GM18502 (cell line): ENCODE measurements around the gene KIF26B.

Experiments
- ATAC-seq: cut with Tn5 transposase; IDR thresholded peaks from one replicate; pipeline ENCODE4 v1.9.1; 2021; ENCODE audit warnings: mild to moderate bottlenecking; ENCODE audit not compliant: unreplicated experiment, poor library complexity

Gene KIF26B

GRCh38 chr1:245600658-245601057 lies 445.9 kb downstream of the KIF26B start:
- no peak for ATAC-seq

GRCh38 chr1:245603311-245603865 lies 448.6 kb downstream of the KIF26B start:
- ATAC-seq = no peak

- no peak for ATAC-seq
These were observed 450.2 kb downstream of the KIF26B start for GRCh38 chr1:245604979-245605378.

- no peak for ATAC-seq
These were observed 450.8 kb downstream of the KIF26B start for GRCh38 chr1:245605480-245606156.

GRCh38 chr1:245606157-245606725 lies 451.5 kb downstream of the KIF26B start:
- no peak for ATAC-seq

DNA sequence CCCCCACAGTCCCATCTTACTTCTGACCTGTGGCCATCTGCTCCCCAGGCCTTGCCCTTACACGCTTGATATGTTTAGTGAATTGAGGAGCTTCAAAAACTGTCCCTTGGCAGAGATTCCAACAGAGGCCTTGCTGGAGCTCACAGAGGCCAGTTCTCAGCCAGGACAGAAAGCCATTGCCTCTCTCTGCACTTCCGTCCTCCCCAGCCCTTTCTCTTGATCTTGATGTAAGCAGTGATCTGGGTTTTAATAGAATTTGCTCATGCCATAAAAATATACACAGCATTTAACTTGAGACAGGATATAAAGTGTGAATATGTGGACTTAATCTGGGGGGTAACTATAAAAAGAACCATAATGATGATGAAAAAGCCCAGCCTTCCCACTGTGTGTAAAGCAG lies 453.5 kb downstream of the KIF26B start:
- no peak for ATAC-seq

DNA sequence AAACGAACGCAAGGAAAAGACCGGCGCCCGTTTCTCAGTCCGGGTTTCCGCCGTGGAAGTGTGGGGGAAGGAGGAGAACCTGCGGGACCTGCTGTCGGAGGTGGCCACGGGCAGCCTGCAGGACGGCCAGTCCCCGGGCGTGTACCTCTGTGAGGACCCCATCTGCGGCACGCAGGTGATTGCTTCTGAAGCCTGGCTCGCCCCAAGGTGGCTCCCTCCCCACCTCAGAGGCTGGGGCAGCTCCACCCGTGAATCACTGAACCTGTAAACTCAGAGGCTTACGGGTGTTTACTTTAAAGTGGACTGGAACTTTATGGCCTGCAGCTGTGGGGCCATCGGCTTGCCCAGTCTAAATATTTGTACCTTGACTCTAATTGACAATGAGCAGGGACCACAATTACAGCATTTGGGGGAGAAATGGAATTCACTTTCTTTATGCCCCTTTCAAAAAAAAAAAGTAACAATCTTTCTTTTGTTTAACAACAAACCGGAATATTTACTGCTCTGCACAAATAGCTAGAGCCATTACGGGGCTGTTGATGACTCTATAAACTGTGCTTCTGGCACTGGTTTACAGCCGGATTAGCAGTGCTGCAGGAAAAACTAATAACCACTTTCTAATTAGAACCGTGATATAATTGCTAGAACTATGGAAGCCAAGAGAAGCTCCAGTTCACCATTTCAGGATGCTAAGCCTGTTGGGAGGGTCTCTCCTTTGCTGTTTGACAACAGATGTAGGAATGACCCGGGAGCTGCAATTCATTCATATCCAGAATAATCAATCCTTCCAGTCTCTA lies 454.8 kb downstream of the KIF26B start:
- no peak for ATAC-seq

- ATAC-seq = no peak
These were observed 456.5 kb downstream of the KIF26B start for GRCh38 chr1:245611251-245611650.

GRCh38 chr1:245614476-245614875 lies 459.7 kb downstream of the KIF26B start:
- no peak for ATAC-seq

- ATAC-seq = no peak
These were observed 460.2 kb downstream of the KIF26B start for GRCh38 chr1:245615001-245615400.

DNA sequence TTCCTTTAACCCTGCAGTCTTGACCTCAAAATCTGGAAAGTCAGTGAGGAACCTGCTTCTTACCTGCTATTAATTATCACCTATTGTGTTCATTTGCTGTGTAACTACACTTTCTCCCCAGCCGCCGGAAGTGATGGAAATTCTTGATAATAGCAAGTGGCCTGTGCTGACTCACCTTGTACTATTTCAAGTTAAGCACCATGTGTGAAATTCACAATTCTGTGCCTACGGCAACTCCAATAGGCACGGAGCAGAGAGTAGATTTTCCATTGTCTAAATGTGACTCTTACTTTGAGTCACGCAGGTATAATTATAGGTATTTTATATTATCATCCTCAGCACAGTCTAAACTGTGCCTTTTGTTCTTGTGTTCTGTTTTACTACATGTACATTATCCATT lies 466.8 kb downstream of the KIF26B start:
- no peak for ATAC-seq

- ATAC-seq = no peak
These were observed 467.7 kb downstream of the KIF26B start for GRCh38 chr1:245622332-245623014.

DNA sequence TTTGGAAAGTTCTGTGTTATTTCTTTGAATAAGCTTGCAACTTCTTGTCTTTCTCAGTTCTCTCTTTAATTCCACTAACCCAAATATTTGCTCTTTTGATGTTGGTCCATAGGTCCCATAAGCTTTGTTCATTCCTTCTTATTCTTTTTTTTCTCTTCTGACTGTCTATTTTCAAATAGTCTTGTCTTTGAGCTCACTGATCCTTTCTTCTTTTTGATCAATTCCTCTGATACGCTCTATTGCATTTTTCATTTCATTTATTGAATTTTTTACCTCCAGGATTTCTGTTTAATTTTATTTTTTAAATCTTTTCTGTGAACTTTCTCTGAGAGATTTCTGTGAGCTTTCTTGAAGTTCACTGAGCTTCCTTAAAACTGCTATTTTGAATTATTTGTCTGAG lies 486.6 kb downstream of the KIF26B start:
- no peak for ATAC-seq

DNA sequence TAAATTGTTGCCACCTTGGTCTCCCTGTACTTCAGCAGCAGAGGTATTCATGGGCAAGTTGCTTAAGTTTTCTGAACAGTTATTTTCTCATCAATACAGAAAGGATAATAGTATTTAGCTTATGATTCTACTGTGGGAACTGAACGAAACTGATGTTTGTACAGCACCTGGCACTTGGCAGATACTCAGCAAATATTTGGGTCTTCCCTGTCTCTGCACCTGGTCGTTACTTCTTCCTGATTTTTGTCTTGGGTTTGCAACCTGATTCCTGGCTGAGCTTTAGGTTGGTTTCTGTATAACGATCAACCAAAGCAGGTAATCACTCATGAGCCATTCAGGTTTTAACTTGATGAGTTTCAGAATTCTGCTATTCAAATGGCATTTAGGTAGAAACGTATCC lies 490.6 kb downstream of the KIF26B start:
- peak; percentile 30 for ATAC-seq

- ATAC-seq = peak; percentile 67
These were observed 491.1 kb downstream of the KIF26B start for GRCh38 chr1:245645894-245646293.

DNA sequence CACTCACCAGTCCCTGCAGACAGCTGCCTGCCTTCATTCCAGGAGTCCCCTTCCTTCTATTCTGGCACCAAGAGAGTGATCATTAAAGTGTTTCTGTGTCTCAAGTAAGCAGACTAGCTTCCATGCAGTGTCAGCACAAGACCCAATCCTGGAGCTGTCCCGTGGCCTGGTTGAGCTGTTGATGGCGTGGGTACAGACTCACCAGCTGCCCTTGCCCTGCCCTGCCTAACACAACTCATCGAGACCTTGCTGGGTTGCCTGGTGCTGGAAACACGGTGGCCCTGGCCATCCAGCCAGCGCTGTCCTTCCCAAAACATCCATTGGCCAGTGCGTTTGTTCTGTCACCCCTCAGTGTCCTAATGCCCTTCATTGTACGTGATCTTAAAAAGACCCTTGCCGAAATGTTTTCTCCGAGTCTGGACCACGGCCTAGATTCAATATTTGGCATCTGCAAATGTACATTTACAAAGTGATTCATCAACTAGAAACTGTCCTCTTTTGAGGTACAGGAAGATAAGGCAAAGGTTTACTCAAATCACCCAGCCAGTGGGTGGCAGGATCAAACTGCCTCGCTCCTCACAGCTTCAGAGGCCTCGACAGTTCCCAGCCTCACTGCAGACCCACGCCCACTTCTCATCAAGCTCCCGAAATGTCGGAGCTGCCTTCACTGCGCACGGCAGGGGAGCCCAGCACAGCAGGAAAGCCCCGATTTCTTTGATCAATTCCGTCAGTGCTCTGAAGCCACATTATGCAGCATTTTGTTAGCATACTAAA lies 494.2 kb downstream of the KIF26B start:
- ATAC-seq = no peak

DNA sequence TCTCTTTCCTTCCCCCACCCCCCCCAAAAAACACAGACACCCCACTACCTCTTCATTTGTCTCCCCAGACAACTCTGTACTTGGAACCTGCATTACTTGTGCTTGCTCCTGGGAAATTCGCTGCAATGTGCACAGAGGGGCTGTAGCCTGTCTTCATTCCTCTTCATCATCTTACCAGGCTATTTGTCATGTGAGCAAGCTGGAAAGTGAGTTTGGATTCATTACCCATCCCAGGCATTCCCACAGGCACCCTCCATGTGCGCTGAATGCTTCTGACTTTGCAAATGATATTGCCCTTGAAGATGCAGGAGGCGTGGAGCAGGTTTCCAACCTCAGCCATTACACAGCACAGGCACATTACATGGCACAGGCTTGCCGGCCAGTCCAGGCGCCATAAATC lies 494.9 kb downstream of the KIF26B start:
- no peak for ATAC-seq

DNA sequence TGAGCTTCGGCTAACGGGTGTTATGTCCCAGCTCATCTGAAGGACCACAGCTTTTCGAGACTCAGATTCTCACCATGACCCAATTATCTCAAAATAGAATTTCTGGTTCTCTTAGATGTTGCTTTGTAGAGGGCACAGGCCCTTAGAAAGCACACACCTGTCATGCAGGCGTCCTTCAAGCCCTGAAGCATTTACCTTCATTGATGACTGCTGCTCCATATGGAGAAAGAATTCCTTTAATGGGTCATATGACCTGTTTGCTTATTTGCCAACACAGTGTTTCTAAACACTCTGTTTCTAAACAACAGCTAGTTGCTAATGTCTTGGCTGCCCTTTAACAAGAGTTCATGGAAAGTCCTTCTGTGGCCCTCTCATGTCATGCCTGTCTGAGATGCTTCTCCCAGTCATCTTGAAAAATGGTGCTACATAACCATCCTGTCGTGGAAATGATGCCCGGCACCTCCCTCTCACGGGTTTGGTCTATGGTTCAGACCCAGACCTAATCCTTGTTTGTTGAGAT lies 495.7 kb downstream of the KIF26B start:
- ATAC-seq = no peak

- ATAC-seq = no peak
These were observed 496.3 kb downstream of the KIF26B start for GRCh38 chr1:245651093-245651492.

DNA sequence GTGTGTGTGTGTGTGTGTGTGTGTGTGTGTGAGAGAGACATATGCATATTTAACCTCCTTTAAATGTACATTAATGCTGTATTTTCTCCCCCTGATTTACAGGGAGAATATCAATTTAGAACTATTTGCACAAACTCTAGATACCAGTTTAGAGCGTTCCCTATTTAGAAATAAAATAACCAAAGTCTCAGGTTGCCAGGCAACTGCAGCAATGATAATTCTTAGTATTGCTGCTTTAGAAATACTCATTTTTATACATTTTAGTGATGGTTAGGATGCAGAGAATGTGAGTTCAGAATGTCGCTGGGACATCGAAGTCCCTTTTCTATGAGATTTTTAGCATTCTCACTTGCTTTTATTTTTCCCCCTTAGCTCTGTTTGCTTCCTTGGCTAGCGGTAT lies 497.3 kb downstream of the KIF26B start:
- no peak for ATAC-seq
